A549 (cell line): ENCODE measurements around the gene NREP. TPM values are rescaled to one million over a fixed set of nuclear protein-coding genes. Genes with fewer than 3 reads are reported as not detected.

Source experiments
- ATAC-seq, 2 experiments: fragments of 200-7000 bp in 1 of 2; fragments of >200 bp in 1 of 2; cut with Nextera tagmentation in 1 of 2; cut with Tn5 transposase in 1 of 2; 3 replicates each; pipeline versions ENCODE4 v1.8.0 to v1.9.1; 2018 to 2020; ENCODE audit warnings: mild to moderate bottlenecking in 1 of 2, moderate library complexity in 1 of 2
- CTCF ChIA-PET: fragments of 300-600 bp; sonication (Branson Sonifier 250); formaldehyde crosslinking; extraction: SDS; loops from one replicate; lab custom pipeline; 2021; ENCODE audit warnings: antibody characterized with exemption, inconsistent platforms; lab: Yijun Ruan, JAX
- POLR2A ChIA-PET: fragments of 350-600 bp; formaldehyde crosslinking; extraction: SDS; loops from one replicate; lab custom pipeline; 2021; ENCODE audit warnings: antibody characterized with exemption, inconsistent platforms; lab: Yijun Ruan, JAX
- DNase-seq, 2 experiments: peaks; one replicate each; pipeline versions ENCODE4 v3.0.0 to v3.0.0-alpha.2; 2011 to 2016; ENCODE audit warnings: low read depth in 1 of 2, low spot score in 1 of 2
- FAIRE-seq: peaks from 2 replicates; lab custom pipeline; 2011; peaks lifted over from hg19 to GRCh38; lab: Jason Lieb, UNC
- H3K27ac ChIP-seq, 2 experiments: fragments of >200 bp; sonication (Bioruptor Twin); formaldehyde crosslinking; 3 replicates each; pipeline ENCODE4 v1.5.1; 2016 to 2017
- H3K4me1 ChIP-seq: fragments of >200 bp; sonication (Bioruptor Twin); formaldehyde crosslinking; 3 replicates; pipeline ENCODE4 v1.6.1; 2016
- H3K4me2 ChIP-seq: fragments of >200 bp; sonication (Bioruptor Twin); formaldehyde crosslinking; 3 replicates; pipeline ENCODE4 v1.6.1; 2016
- H3K4me3 ChIP-seq: fragments of >200 bp; sonication (Bioruptor Twin); formaldehyde crosslinking; 3 replicates; pipeline ENCODE4 v1.5.1; 2016
- H3K9me3 ChIP-seq: fragments of >200 bp; sonication (Bioruptor Twin); formaldehyde crosslinking; 3 replicates; pipeline ENCODE4 v1.6.1; 2016
- CBX2 ChIP-seq: fragments of 200-600 bp; sonication (generic); IDR thresholded peaks from 2 replicates; pipeline ENCODE4 v1.6.1; 2016; ENCODE audit warnings: low read depth, mild to moderate bottlenecking, borderline replicate concordance
- CTCF ChIP-seq: fragments of >200 bp; sonication (Bioruptor Twin); formaldehyde crosslinking; IDR thresholded peaks from 3 replicates; pipeline ENCODE4 v1.5.1; 2016
- EHF ChIP-seq: fragments of 250-450 bp; sonication (Bioruptor Pico); IDR thresholded peaks from 2 replicates; pipeline ENCODE4 v1.5.0; 2020; ENCODE audit warnings: mild to moderate bottlenecking
- EP300 ChIP-seq, 2 experiments: fragments of >200 bp; sonication (Bioruptor Twin); formaldehyde crosslinking; IDR thresholded peaks; 2 replicates in 1 of 2; 3 replicates in 1 of 2; pipeline ENCODE4 v1.6.1; 2016 to 2017
- ESRRA ChIP-seq: fragments of 150-350 bp; IDR thresholded peaks from 2 replicates; pipeline ENCODE4 v1.6.1; 2014; ENCODE audit warnings: mild to moderate bottlenecking, low read length, borderline replicate concordance
- FOXS1 ChIP-seq: fragments of 250-450 bp; sonication (Bioruptor Pico); IDR thresholded peaks from 2 replicates; pipeline ENCODE4 v1.5.0; 2020; ENCODE audit warnings: mild to moderate bottlenecking, moderate library complexity
- GATA3 ChIP-seq: IDR thresholded peaks from 2 replicates; pipeline ENCODE4 v1.6.1; 2012; ENCODE audit warnings: borderline replicate concordance
- MAFK ChIP-seq: fragments of 450-650 bp; IDR thresholded peaks from 2 replicates; pipeline ENCODE4 v1.6.1; 2014; ENCODE audit not compliant: partially characterized antibody
- MAZ ChIP-seq: fragments of 150-350 bp; IDR thresholded peaks from 2 replicates; pipeline ENCODE4 v1.6.1; 2014; ENCODE audit warnings: antibody characterized with exemption, low read depth, low read length, borderline replicate concordance
- NFE2L2 ChIP-seq: fragments of 150-350 bp; conservative IDR thresholded peaks from 2 replicates; pipeline ENCODE4 v1.6.1; 2014; ENCODE audit warnings: low read length
- NR3C1 ChIP-seq: fragments of >200 bp; sonication (Bioruptor Twin); formaldehyde crosslinking; IDR thresholded peaks from 3 replicates; pipeline ENCODE4 v1.6.1; 2017
- PBX3 ChIP-seq: IDR thresholded peaks from 2 replicates; pipeline ENCODE4 v1.6.1; 2012
- RAD21 ChIP-seq, 2 experiments: fragments of >200 bp in 1 of 2; sonication (Bioruptor Twin) in 1 of 2; formaldehyde crosslinking in 1 of 2; IDR thresholded peaks in 1 of 2; conservative IDR thresholded peaks in 1 of 2; 2 replicates in 1 of 2; 3 replicates in 1 of 2; pipeline ENCODE4 v1.6.1; 2012 to 2018; ENCODE audit warnings: inconsistent platforms in 1 of 2
- SMC3 ChIP-seq: fragments of >200 bp; sonication (Bioruptor Twin); formaldehyde crosslinking; IDR thresholded peaks from 3 replicates; pipeline ENCODE4 v1.6.1; 2018; ENCODE audit warnings: inconsistent platforms
- TFCP2L1 ChIP-seq: fragments of 250-450 bp; sonication (Bioruptor Pico); IDR thresholded peaks from 2 replicates; pipeline ENCODE4 v1.5.0; 2021; ENCODE audit warnings: mild to moderate bottlenecking
- WGBS: methylation state at CpG from one replicate; pipeline ENCODE4 v1.1.6; 2017; ENCODE audit errors: missing lambda C conversion rate; 5-methylcytosine and 5-hydroxymethylcytosine counted together
- polyA plus RNA-seq, 4 experiments: library from polyadenylated mRNA; depleted of rRNA in 3 of 4; stranded (reverse); fragments of >200 nt; fragmentation: RNase III in 1 of 4; extraction: RNeasy Plus Mini Kit Qiagen cat#74134 plus additional on column Dnase treatment in 1 of 4; gene quantifications; 2 replicates in 3 of 4; 3 replicates in 1 of 4; pipeline ENCODE4 v1.2.3, GENCODE V29; 2011 to 2017

The NREP gene
- polyA plus RNA-seq, 2 of the 4 experiments (the other 2 are of a cell fraction) = 8.7 to 28.1 TPM

DNA sequence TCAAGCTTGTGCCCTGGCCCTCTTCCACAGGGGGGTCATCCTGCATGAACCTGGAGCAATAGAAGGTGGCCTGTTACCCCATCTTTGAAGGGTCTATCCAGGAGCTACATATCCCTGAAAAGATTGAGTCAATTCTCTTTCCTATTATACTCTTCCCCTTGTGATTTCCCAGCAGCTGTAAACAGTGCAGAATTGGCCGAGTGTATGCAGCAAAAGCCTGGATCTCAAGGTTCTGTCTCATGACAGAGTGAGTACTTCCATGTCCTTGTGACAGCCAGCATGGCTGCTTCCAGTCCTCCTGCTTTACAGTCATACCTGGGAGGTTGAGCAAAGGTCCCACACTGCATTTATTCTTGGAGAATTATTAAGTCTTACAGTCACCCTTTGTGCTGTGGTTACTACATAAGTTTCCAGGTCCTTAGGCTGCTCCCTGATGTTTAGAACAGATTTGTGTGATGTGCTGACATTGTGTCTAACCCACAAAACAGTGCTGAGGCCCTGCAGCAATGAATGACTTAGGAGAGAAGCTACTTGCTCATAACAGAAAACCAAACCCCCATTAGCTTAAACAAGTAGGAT, 67.5 kb downstream of the NREP start:
- FAIRE-seq (no peak), ATAC-seq (no peak)

DNA sequence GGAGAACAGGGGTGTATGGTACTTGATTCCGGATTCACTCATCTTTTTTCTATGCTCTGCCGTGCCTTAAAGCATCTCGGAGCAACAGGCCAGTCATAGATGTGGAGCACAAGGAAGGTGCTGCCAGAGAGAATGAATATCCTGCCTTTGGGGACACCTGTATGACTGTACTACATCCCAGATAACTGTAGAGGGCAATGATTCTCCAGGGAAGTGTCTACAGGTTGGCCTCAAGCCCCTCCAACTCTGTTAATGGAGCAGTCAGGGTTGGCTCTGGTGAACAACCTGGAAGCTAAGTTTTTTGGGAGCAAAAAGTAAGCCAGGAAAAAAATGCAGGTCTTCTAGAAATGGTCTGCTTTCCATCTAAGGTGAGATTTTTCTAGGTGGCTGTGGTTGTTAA, 71.0 kb downstream of the NREP start:
- Histone ChIP-seq H3K4me3 (no peak overlapping the region), H3K27ac (no peak overlapping the region), H3K4me2 (no peak overlapping the region), H3K4me1 (peaks cover 11% of the 10 kb centered on the region), H3K9me3 (no peaks in the 10 kb centered on the region)
- TF ChIP-seq CTCF (peak; percentile 24; the same call in 1 of the 3 replicates), SMC3 (0 out of 3 replicates have a peak, but pooled peaks have one; percentile 14), PBX3 (no peak), RAD21 (conservative IDR thresholded peaks at IDR 0.05 in 1 of 2, IDR thresholded peaks at IDR 0.05 in 1 of 2) (peak; percentile 45 to 50; a peak in 4 of 5 replicates), FOXS1 (no peak)
- ChIA-PET POLR2A (interaction anchor here (1.5 kb wide), 1 partner anchor 71 kb away, joined by 4 read pairs; the partner anchor contains the start of gene NREP), CTCF (interaction anchor here (0.6 to 1.4 kb wide), 2 partner anchors 528 to 861 kb away, joined by 3 to 4 read pairs; no protein-coding TSS in a partner anchor)
- ATAC-seq = peak in 1 of 2 experiments; percentile 65; a peak in 3 of 6 replicates
- peak; percentile 9 to 12 for DNase-seq
- 85% methylated on average over 3 of the region's 3 CpGs for whole genome bisulfite sequencing
- FAIRE-seq = no peak

More for the DNA sequence above, 67.5 kb downstream of the NREP start:
- H3K4me3 ChIP-seq = no peak overlapping the region
- H3K4me1 ChIP-seq = peaks cover 8% of the 10 kb centered on the region; the same call in 2 of the 3 replicates
- DNase-seq = no peak
- CTCF ChIA-PET = interaction anchor here (1.0 kb wide), 1 partner anchor 157 kb away, joined by 3 read pairs; no protein-coding TSS in a partner anchor
- no peak for TF ChIP-seq CBX2
- TF ChIP-seq MAZ = no peak
- TF ChIP-seq ESRRA = no peak
- no peak for TF ChIP-seq GATA3
- TF ChIP-seq TFCP2L1 (CRISPR knock-in tag) = no peak
- TF ChIP-seq NFE2L2 = no peak
- TF ChIP-seq PBX3 = no peak
- TF ChIP-seq, all 56 proteins: peak for 0
- WGBS = 82% methylated on average over 1 of the region's 1 CpG
- no peaks in the 10 kb centered on the region for H3K9me3 ChIP-seq
- no peak overlapping the region for H3K27ac ChIP-seq
- no peak overlapping the region for H3K4me2 ChIP-seq
- POLR2A ChIA-PET = no interaction called here

DNA sequence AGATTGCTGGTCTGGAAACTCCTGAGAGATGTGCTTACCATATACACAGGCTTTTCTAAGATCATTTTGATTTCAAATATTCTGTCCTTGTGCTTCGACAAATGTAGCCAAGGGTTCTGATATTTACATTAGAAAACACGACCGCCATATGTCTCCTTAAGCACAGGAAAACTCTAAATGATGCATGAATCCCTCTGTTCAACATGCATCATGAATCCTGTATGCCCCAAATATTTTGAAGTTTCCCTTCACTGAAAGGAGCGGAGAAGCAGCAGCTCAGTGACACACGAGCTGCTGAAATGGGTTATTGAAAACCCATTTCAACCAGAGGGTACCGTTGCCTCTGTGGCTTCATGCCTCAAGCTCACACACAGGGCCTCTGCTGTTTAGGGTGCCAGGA, 74.4 kb downstream of the NREP start:
- Histone ChIP-seq H3K4me1 (peaks cover 23% of the 10 kb centered on the region), H3K9me3 (no peaks in the 10 kb centered on the region), H3K27ac (peak overlapping the region in 1 of 2 experiments; percentile 85; a peak in 3 of 6 replicates), H3K4me2 (no peak overlapping the region), H3K4me3 (no peak overlapping the region)
- 89% methylated on average over 6 of the region's 6 CpGs for WGBS
- ATAC-seq (no peak), FAIRE-seq (no peak), DNase-seq (no peak)
- ChIA-PET POLR2A (interaction anchor here (3.2 kb wide), 1 partner anchor 75 kb away, joined by 20 read pairs; no protein-coding TSS in a partner anchor), CTCF (interaction anchor here (1.3 kb wide), 1 partner anchor 35 kb away, joined by 3 read pairs; no protein-coding TSS in a partner anchor)
- TF ChIP-seq NR3C1 (no peak), EP300 (IDR thresholded peaks at IDR 0.05) (no peak), MAFK (no peak), EHF (CRISPR knock-in tag) (no peak)
